ENCODE results near the gene PI4KA.
"Not testable (repeated sequence)": the region's sequence is repeated elsewhere in the genome, so short reads cannot be mapped to it uniquely, and the experiment has no call there.

Gene PI4KA

GRCh38 chr22:20774882-20775281 lies 83.7 kb downstream of the PI4KA start:
- H3K4me1 Mint-ChIP-seq (ENCODE audit: low read depth in 2 of 2), result peaks cover 0 to 4% of the 10 kb centered on the region in 2 donors
- no peak overlapping the region for H3K4me3 Mint-ChIP-seq
- ATAC-seq (replicated peaks) (no peak), DNase-seq (no peak)
- no peak overlapping the region for H3K27ac Mint-ChIP-seq
- H3K9me3 Mint-ChIP-seq, result no peaks in the 10 kb centered on the region
- no peaks in the 10 kb centered on the region for H3K27me3 Mint-ChIP-seq
- H3K36me3 Mint-ChIP-seq (ENCODE audit: insufficient read depth), result peaks cover 35% of the 10 kb centered on the region

- H3K4me3 Mint-ChIP-seq, result no peak within 1 kb of the TSS
- no peaks in the 10 kb centered on the region for H3K9me3 Mint-ChIP-seq
- H3K27me3 Mint-ChIP-seq, result no peaks in the 10 kb centered on the region
- H3K4me1 Mint-ChIP-seq (ENCODE audit: low read depth in 2 of 2), result peaks cover 0 to 6% of the 10 kb centered on the region in 2 donors
- ATAC-seq (replicated peaks) (no peak), DNase-seq (no peak)
- no peak within 1 kb of the TSS for H3K27ac Mint-ChIP-seq
- peaks cover 39% of the 10 kb centered on the region for H3K36me3 Mint-ChIP-seq (ENCODE audit: insufficient read depth)
Observed at GRCh38 chr22:20773793-20774212, 84.8 kb downstream of the PI4KA start, which contains the start of gene SERPIND1. Gene SERPIND1, plus strand, starts transcription at chr22:20774113. Its CDS starts 5,200 bp downstream, at chr22:20779313.

GRCh38 chr22:20771918-20772625 lies 86.5 kb downstream of the PI4KA start:
- Mint-ChIP-seq H3K4me1 (ENCODE audit: low read depth in 2 of 2) (peaks cover 5 to 8% of the 10 kb centered on the region in 2 donors), H3K4me3 (no peak overlapping the region), H3K27ac (no peak overlapping the region), H3K36me3 (ENCODE audit: insufficient read depth) (peaks cover 24% of the 10 kb centered on the region), H3K9me3 (no peaks in the 10 kb centered on the region), H3K27me3 (no peaks in the 10 kb centered on the region)
- no peak for ATAC-seq (replicated peaks)
- DNase-seq, result no peak

- H3K27me3 Mint-ChIP-seq; ATAC-seq (replicated peaks); H3K4me1 Mint-ChIP-seq (ENCODE audit: low read depth in 2 of 2); H3K4me3 Mint-ChIP-seq; H3K9me3 Mint-ChIP-seq; DNase-seq: not testable (repeated sequence)
- Mint-ChIP-seq H3K36me3 (ENCODE audit: insufficient read depth) (peaks cover 35% of the 10 kb centered on the region), H3K27ac (peak overlapping the region; percentile 57 to 88)
Observed at GRCh38 chr22:20769496-20769826, 89.2 kb downstream of the PI4KA start.

GRCh38 chr22:20766530-20766929 lies 92.1 kb downstream of the PI4KA start:
- H3K36me3 Mint-ChIP-seq (ENCODE audit: insufficient read depth), result peaks cover 50% of the 10 kb centered on the region
- H3K4me1 Mint-ChIP-seq (ENCODE audit: low read depth in 2 of 2), result peaks cover 5 to 8% of the 10 kb centered on the region in 2 donors
- no peaks in the 10 kb centered on the region for H3K27me3 Mint-ChIP-seq
- H3K27ac Mint-ChIP-seq, result no peak overlapping the region
- H3K9me3 Mint-ChIP-seq, result no peaks in the 10 kb centered on the region
- no peak overlapping the region for H3K4me3 Mint-ChIP-seq
- DNase-seq (no peak), ATAC-seq (replicated peaks) (no peak)

GRCh38 chr22:20765938-20766337 lies 92.7 kb downstream of the PI4KA start:
- peaks cover 5 to 8% of the 10 kb centered on the region in 2 donors for H3K4me1 Mint-ChIP-seq (ENCODE audit: low read depth in 2 of 2)
- no peaks in the 10 kb centered on the region for H3K9me3 Mint-ChIP-seq
- peaks cover 50% of the 10 kb centered on the region for H3K36me3 Mint-ChIP-seq (ENCODE audit: insufficient read depth)
- H3K27ac Mint-ChIP-seq, result peak overlapping the region in 1 of 2 donors; percentile 59
- no peak for ATAC-seq (replicated peaks)
- H3K27me3 Mint-ChIP-seq, result no peaks in the 10 kb centered on the region
- H3K4me3 Mint-ChIP-seq, result no peak overlapping the region
- no peak for DNase-seq

- ATAC-seq (replicated peaks), result no peak
- Mint-ChIP-seq H3K4me3 (no peak overlapping the region), H3K4me1 (ENCODE audit: low read depth in 2 of 2) (peaks cover 5 to 8% of the 10 kb centered on the region in 2 donors), H3K9me3 (no peaks in the 10 kb centered on the region), H3K27me3 (no peaks in the 10 kb centered on the region), H3K27ac (no peak overlapping the region), H3K36me3 (ENCODE audit: insufficient read depth) (peaks cover 53% of the 10 kb centered on the region)
- DNase-seq, result no peak
Observed at GRCh38 chr22:20764729-20765128, 93.9 kb downstream of the PI4KA start.

- Mint-ChIP-seq H3K36me3 (ENCODE audit: insufficient read depth) (peaks cover 53% of the 10 kb centered on the region), H3K4me3 (no peak overlapping the region), H3K4me1 (ENCODE audit: low read depth in 2 of 2) (peaks cover 5 to 8% of the 10 kb centered on the region in 2 donors), H3K27ac (no peak overlapping the region), H3K27me3 (no peaks in the 10 kb centered on the region), H3K9me3 (no peaks in the 10 kb centered on the region)
- no peak for DNase-seq
- ATAC-seq (replicated peaks), result no peak
Observed at GRCh38 chr22:20764471-20764720, 94.2 kb downstream of the PI4KA start.

GRCh38 chr22:20763630-20764470 lies 94.8 kb downstream of the PI4KA start:
- Mint-ChIP-seq H3K36me3 (ENCODE audit: insufficient read depth) (peaks cover 55% of the 10 kb centered on the region), H3K4me1 (ENCODE audit: low read depth in 2 of 2) (peaks cover 5% of the 10 kb centered on the region in 2 donors), H3K27ac (no peak overlapping the region), H3K27me3 (no peaks in the 10 kb centered on the region), H3K9me3 (no peaks in the 10 kb centered on the region), H3K4me3 (no peak overlapping the region)
- ATAC-seq (replicated peaks) (no peak), DNase-seq (no peak)

GRCh38 chr22:20762233-20762796 lies 96.3 kb downstream of the PI4KA start:
- no peaks in the 10 kb centered on the region for H3K27me3 Mint-ChIP-seq
- peaks cover 60% of the 10 kb centered on the region for H3K36me3 Mint-ChIP-seq (ENCODE audit: insufficient read depth)
- no peaks in the 10 kb centered on the region for H3K4me1 Mint-ChIP-seq (ENCODE audit: low read depth in 2 of 2)
- H3K27ac Mint-ChIP-seq, result peak overlapping the region in 1 of 2 donors; percentile 46
- DNase-seq (no peak), ATAC-seq (replicated peaks) (no peak)
- no peak overlapping the region for H3K4me3 Mint-ChIP-seq
- no peaks in the 10 kb centered on the region for H3K9me3 Mint-ChIP-seq

- Mint-ChIP-seq H3K27me3 (no peaks in the 10 kb centered on the region), H3K4me1 (ENCODE audit: low read depth in 2 of 2) (no peaks in the 10 kb centered on the region), H3K27ac (no peak overlapping the region), H3K36me3 (ENCODE audit: insufficient read depth) (peaks cover 59% of the 10 kb centered on the region), H3K4me3 (no peak overlapping the region), H3K9me3 (no peaks in the 10 kb centered on the region)
- ATAC-seq (replicated peaks) (no peak), DNase-seq (no peak)
Observed at GRCh38 chr22:20761536-20761935, 97.1 kb downstream of the PI4KA start.

- Mint-ChIP-seq H3K4me3 (no peak overlapping the region), H3K36me3 (ENCODE audit: insufficient read depth) (peaks cover 59% of the 10 kb centered on the region), H3K27ac (no peak overlapping the region), H3K4me1 (ENCODE audit: low read depth in 2 of 2) (no peaks in the 10 kb centered on the region), H3K9me3 (no peaks in the 10 kb centered on the region), H3K27me3 (no peaks in the 10 kb centered on the region)
- ATAC-seq (replicated peaks) (no peak), DNase-seq (no peak)
Observed at GRCh38 chr22:20760084-20760483, 98.5 kb downstream of the PI4KA start.

GRCh38 chr22:20758688-20759087 lies 99.9 kb downstream of the PI4KA start:
- no peak for ATAC-seq (replicated peaks)
- peaks cover 50% of the 10 kb centered on the region for H3K36me3 Mint-ChIP-seq (ENCODE audit: insufficient read depth)
- H3K4me1 Mint-ChIP-seq (ENCODE audit: low read depth in 2 of 2), result no peaks in the 10 kb centered on the region
- H3K27me3 Mint-ChIP-seq, result no peaks in the 10 kb centered on the region
- H3K4me3 Mint-ChIP-seq, result no peak overlapping the region
- DNase-seq, result no peak
- no peaks in the 10 kb centered on the region for H3K9me3 Mint-ChIP-seq
- no peak overlapping the region for H3K27ac Mint-ChIP-seq

GRCh38 chr22:20756846-20757245 lies 101.8 kb downstream of the PI4KA start:
- no peaks in the 10 kb centered on the region for H3K4me1 Mint-ChIP-seq (ENCODE audit: low read depth in 2 of 2)
- peaks cover 47% of the 10 kb centered on the region for H3K36me3 Mint-ChIP-seq (ENCODE audit: insufficient read depth)
- DNase-seq (no peak), ATAC-seq (replicated peaks) (no peak)
- H3K27me3 Mint-ChIP-seq, result no peaks in the 10 kb centered on the region
- no peaks in the 10 kb centered on the region for H3K9me3 Mint-ChIP-seq
- no peak overlapping the region for H3K4me3 Mint-ChIP-seq
- H3K27ac Mint-ChIP-seq, result no peak overlapping the region

Data from effector memory CD8-positive, alpha-beta T cell (primary cell).